Activated CD8-positive, alpha-beta memory T cell treated with anti-CD3 and anti-CD28 coated beads for 1 hour (primary cell): ENCODE measurements around the gene RIC8B.
"Not testable (repeated sequence)": the region's sequence is repeated elsewhere in the genome, so short reads cannot be mapped to it uniquely, and the experiment has no call there.

Source experiments
- DNase-seq, 2 donors: peaks; one replicate each; pipeline ENCODE4 v3.0.0-alpha.2; 2020; ENCODE audit warnings: low read depth in 1 of 2; ENCODE audit errors: extremely low read depth in 1 of 2

The RIC8B gene

GRCh38 chr12:106774005-106774807, at the start of gene RIC8B:
Gene RIC8B, plus strand, starts transcription at chr12:106774682. Its CDS starts 64 bp downstream, at chr12:106774746.
- peak; percentile 51 to 67 for DNase-seq

GRCh38 chr12:106724934-106725333, 49.5 kb upstream of the RIC8B start:
- DNase-seq: no peak

GRCh38 chr12:106726603-106727202, 47.8 kb upstream of the RIC8B start:
- not testable (repeated sequence) for DNase-seq

GRCh38 chr12:106729611-106730010, 44.9 kb upstream of the RIC8B start:
- DNase-seq: no peak

- no peak for DNase-seq
Measured at GRCh38 chr12:106732890-106733289, 41.6 kb upstream of the RIC8B start.

- DNase-seq: no peak
Measured at GRCh38 chr12:106733660-106734059, 40.8 kb upstream of the RIC8B start.

- DNase-seq: no peak
Measured at GRCh38 chr12:106736051-106736957, 38.2 kb upstream of the RIC8B start.

- DNase-seq: no peak
Measured at GRCh38 chr12:106739318-106739717, 35.2 kb upstream of the RIC8B start.

GRCh38 chr12:106739815-106740530, 34.5 kb upstream of the RIC8B start:
- no peak for DNase-seq

- DNase-seq: no peak
Measured at GRCh38 chr12:106740818-106741217, 33.7 kb upstream of the RIC8B start.

- no peak for DNase-seq
Measured at GRCh38 chr12:106741247-106741646, 33.2 kb upstream of the RIC8B start.

GRCh38 chr12:106743270-106743988, 31.1 kb upstream of the RIC8B start:
- DNase-seq: no peak

- DNase-seq: no peak
Measured at GRCh38 chr12:106744600-106744999, 29.9 kb upstream of the RIC8B start.

- DNase-seq: no peak
Measured at GRCh38 chr12:106745181-106745745, 29.2 kb upstream of the RIC8B start.

- DNase-seq: no peak
Measured at GRCh38 chr12:106747973-106748436, 26.5 kb upstream of the RIC8B start.

GRCh38 chr12:106750524-106750923, 24.0 kb upstream of the RIC8B start:
- no peak for DNase-seq

GRCh38 chr12:106753526-106753925, 21.0 kb upstream of the RIC8B start:
- DNase-seq: peak in 1 of 2 donors; percentile 30

- DNase-seq: no peak
Measured at GRCh38 chr12:106754331-106754730, 20.2 kb upstream of the RIC8B start.

GRCh38 chr12:106757623-106758348, 16.7 kb upstream of the RIC8B start:
- DNase-seq: no peak
